Activated naive CD8-positive, alpha-beta T cell treated with anti-CD3 and anti-CD28 coated beads, Interleukin-2, amount 50 U/mL, for 24 hours (primary cell): ENCODE data around the gene SORBS1.

ENCODE experiments used
- ATAC-seq: fragments of 150-1000 bp; cut with Tn5 transposase; one replicate; pipeline ENCODE4 v1.10.0; 2021
- DNase-seq: peaks from one replicate; pipeline ENCODE4 v3.0.0; 2021
- H3K27ac Mint-ChIP-seq: one replicate; pipeline ENCODE4 v1.8.0; 2021; ENCODE audit warnings: mild to moderate bottlenecking, mixed read lengths
- H3K27me3 Mint-ChIP-seq: one replicate; pipeline ENCODE4 v1.8.0; 2021; ENCODE audit warnings: mixed read lengths
- H3K36me3 Mint-ChIP-seq: one replicate; pipeline ENCODE4 v1.8.0; 2021; ENCODE audit warnings: low read depth, mixed read lengths
- H3K4me1 Mint-ChIP-seq: one replicate; pipeline ENCODE4 v1.8.0; 2021; ENCODE audit warnings: mixed read lengths
- H3K4me3 Mint-ChIP-seq: one replicate; pipeline ENCODE4 v1.8.0; 2021; ENCODE audit warnings: mild to moderate bottlenecking, moderate library complexity, mixed read lengths
- H3K9me3 Mint-ChIP-seq: one replicate; pipeline ENCODE4 v1.8.0; 2021; ENCODE audit warnings: mixed read lengths

SORBS1 gene

GRCh38 chr10:95414016-95414830 is 146.9 kb downstream of the SORBS1 start:
- H3K27ac Mint-ChIP-seq = no peak overlapping the region
- no peak overlapping the region for H3K4me3 Mint-ChIP-seq
- H3K4me1 Mint-ChIP-seq = no peaks in the 10 kb centered on the region
- peaks cover 5% of the 10 kb centered on the region for H3K27me3 Mint-ChIP-seq
- DNase-seq = no peak
- no peak for ATAC-seq
- no peaks in the 10 kb centered on the region for H3K9me3 Mint-ChIP-seq
- no peaks in the 10 kb centered on the region for H3K36me3 Mint-ChIP-seq

- no peaks in the 10 kb centered on the region for H3K9me3 Mint-ChIP-seq
- H3K4me3 Mint-ChIP-seq = no peak overlapping the region
- H3K27ac Mint-ChIP-seq = no peak overlapping the region
- DNase-seq (no peak), ATAC-seq (no peak)
- H3K27me3 Mint-ChIP-seq = peaks cover 5% of the 10 kb centered on the region
- no peaks in the 10 kb centered on the region for H3K36me3 Mint-ChIP-seq
- no peaks in the 10 kb centered on the region for H3K4me1 Mint-ChIP-seq
These were observed 147.6 kb downstream of the SORBS1 start for GRCh38 chr10:95413588-95413987.

GRCh38 chr10:95411635-95412034 is 149.5 kb downstream of the SORBS1 start:
- Mint-ChIP-seq H3K9me3 (no peaks in the 10 kb centered on the region), H3K4me1 (no peaks in the 10 kb centered on the region), H3K36me3 (no peaks in the 10 kb centered on the region), H3K4me3 (no peak overlapping the region), H3K27me3 (peaks cover 5% of the 10 kb centered on the region), H3K27ac (no peak overlapping the region)
- ATAC-seq (no peak), DNase-seq (no peak)

GRCh38 chr10:95408983-95409873 is 151.9 kb downstream of the SORBS1 start:
- ATAC-seq (no peak), DNase-seq (no peak)
- Mint-ChIP-seq H3K27me3 (peaks cover 3% of the 10 kb centered on the region), H3K9me3 (no peaks in the 10 kb centered on the region), H3K27ac (no peak overlapping the region), H3K4me1 (no peaks in the 10 kb centered on the region), H3K4me3 (no peak overlapping the region), H3K36me3 (no peaks in the 10 kb centered on the region)

- DNase-seq (no peak), ATAC-seq (no peak)
- H3K9me3 Mint-ChIP-seq = no peaks in the 10 kb centered on the region
- H3K27me3 Mint-ChIP-seq = no peaks in the 10 kb centered on the region
- no peaks in the 10 kb centered on the region for H3K36me3 Mint-ChIP-seq
- H3K4me3 Mint-ChIP-seq = no peak overlapping the region
- no peaks in the 10 kb centered on the region for H3K4me1 Mint-ChIP-seq
- no peak overlapping the region for H3K27ac Mint-ChIP-seq
These were observed 152.8 kb downstream of the SORBS1 start for GRCh38 chr10:95408148-95408960.

GRCh38 chr10:95407546-95407945 is 153.6 kb downstream of the SORBS1 start:
- ATAC-seq (no peak), DNase-seq (no peak)
- Mint-ChIP-seq H3K4me3 (no peak overlapping the region), H3K9me3 (no peaks in the 10 kb centered on the region), H3K27ac (no peak overlapping the region), H3K4me1 (no peaks in the 10 kb centered on the region), H3K27me3 (no peaks in the 10 kb centered on the region), H3K36me3 (no peaks in the 10 kb centered on the region)

GRCh38 chr10:95406651-95407280 is 154.4 kb downstream of the SORBS1 start:
- no peak for ATAC-seq
- no peaks in the 10 kb centered on the region for H3K27me3 Mint-ChIP-seq
- DNase-seq = no peak
- no peak overlapping the region for H3K27ac Mint-ChIP-seq
- no peaks in the 10 kb centered on the region for H3K36me3 Mint-ChIP-seq
- H3K4me3 Mint-ChIP-seq = no peak overlapping the region
- no peaks in the 10 kb centered on the region for H3K9me3 Mint-ChIP-seq
- H3K4me1 Mint-ChIP-seq = no peaks in the 10 kb centered on the region

GRCh38 chr10:95405655-95406054 is 155.5 kb downstream of the SORBS1 start:
- no peaks in the 10 kb centered on the region for H3K36me3 Mint-ChIP-seq
- no peak overlapping the region for H3K27ac Mint-ChIP-seq
- DNase-seq (no peak), ATAC-seq (no peak)
- H3K4me1 Mint-ChIP-seq = peaks cover 2% of the 10 kb centered on the region
- no peaks in the 10 kb centered on the region for H3K9me3 Mint-ChIP-seq
- H3K4me3 Mint-ChIP-seq = no peak overlapping the region
- no peaks in the 10 kb centered on the region for H3K27me3 Mint-ChIP-seq

GRCh38 chr10:95404864-95405263 is 156.3 kb downstream of the SORBS1 start:
- ATAC-seq = no peak
- Mint-ChIP-seq H3K4me3 (no peak overlapping the region), H3K4me1 (peaks cover 2% of the 10 kb centered on the region), H3K36me3 (no peaks in the 10 kb centered on the region), H3K9me3 (no peaks in the 10 kb centered on the region), H3K27ac (no peak overlapping the region), H3K27me3 (no peaks in the 10 kb centered on the region)
- no peak for DNase-seq

- no peaks in the 10 kb centered on the region for H3K9me3 Mint-ChIP-seq
- H3K27me3 Mint-ChIP-seq = no peaks in the 10 kb centered on the region
- H3K4me3 Mint-ChIP-seq = no peak overlapping the region
- ATAC-seq (no peak), DNase-seq (no peak)
- peaks cover 2% of the 10 kb centered on the region for H3K4me1 Mint-ChIP-seq
- H3K36me3 Mint-ChIP-seq = no peaks in the 10 kb centered on the region
- H3K27ac Mint-ChIP-seq = no peak overlapping the region
These were observed 156.7 kb downstream of the SORBS1 start for GRCh38 chr10:95404462-95404858.

- no peak overlapping the region for H3K4me3 Mint-ChIP-seq
- no peak for DNase-seq
- ATAC-seq = no peak
- no peaks in the 10 kb centered on the region for H3K36me3 Mint-ChIP-seq
- H3K4me1 Mint-ChIP-seq = peaks cover 2% of the 10 kb centered on the region
- H3K27ac Mint-ChIP-seq = no peak overlapping the region
- no peaks in the 10 kb centered on the region for H3K9me3 Mint-ChIP-seq
- H3K27me3 Mint-ChIP-seq = no peaks in the 10 kb centered on the region
These were observed 157.3 kb downstream of the SORBS1 start for GRCh38 chr10:95403700-95404461.

GRCh38 chr10:95401704-95402469 is 159.3 kb downstream of the SORBS1 start:
- no peak overlapping the region for H3K27ac Mint-ChIP-seq
- no peak overlapping the region for H3K4me3 Mint-ChIP-seq
- H3K27me3 Mint-ChIP-seq = no peaks in the 10 kb centered on the region
- peak; percentile 53 for ATAC-seq
- DNase-seq = no peak
- no peaks in the 10 kb centered on the region for H3K9me3 Mint-ChIP-seq
- peaks cover 2% of the 10 kb centered on the region for H3K4me1 Mint-ChIP-seq
- H3K36me3 Mint-ChIP-seq = no peaks in the 10 kb centered on the region

- Mint-ChIP-seq H3K27me3 (no peaks in the 10 kb centered on the region), H3K27ac (no peak overlapping the region), H3K4me3 (no peak overlapping the region), H3K36me3 (no peaks in the 10 kb centered on the region), H3K4me1 (peaks cover 2% of the 10 kb centered on the region), H3K9me3 (no peaks in the 10 kb centered on the region)
- no peak for ATAC-seq
- DNase-seq = no peak
These were observed 160.4 kb downstream of the SORBS1 start for GRCh38 chr10:95400787-95401186.
